NCI-H524 (cell line): ENCODE data around the gene ANO6.
"Not testable (repeated sequence)": the region's sequence is repeated elsewhere in the genome, so short reads cannot be mapped to it uniquely, and the experiment has no call there.

Experiments
- DNase-seq, 2 experiments: peaks; one replicate each; lab custom pipeline; 2025; lab: John Stamatoyannopoulos, UW

The ANO6 gene

GRCh38 chr12:45213107-45213506, 2.8 kb upstream of the ANO6 start:
- DNase-seq, result no peak

- no peak for DNase-seq
Measured at GRCh38 chr12:45214071-45214470, 1.8 kb upstream of the ANO6 start.

DNA sequence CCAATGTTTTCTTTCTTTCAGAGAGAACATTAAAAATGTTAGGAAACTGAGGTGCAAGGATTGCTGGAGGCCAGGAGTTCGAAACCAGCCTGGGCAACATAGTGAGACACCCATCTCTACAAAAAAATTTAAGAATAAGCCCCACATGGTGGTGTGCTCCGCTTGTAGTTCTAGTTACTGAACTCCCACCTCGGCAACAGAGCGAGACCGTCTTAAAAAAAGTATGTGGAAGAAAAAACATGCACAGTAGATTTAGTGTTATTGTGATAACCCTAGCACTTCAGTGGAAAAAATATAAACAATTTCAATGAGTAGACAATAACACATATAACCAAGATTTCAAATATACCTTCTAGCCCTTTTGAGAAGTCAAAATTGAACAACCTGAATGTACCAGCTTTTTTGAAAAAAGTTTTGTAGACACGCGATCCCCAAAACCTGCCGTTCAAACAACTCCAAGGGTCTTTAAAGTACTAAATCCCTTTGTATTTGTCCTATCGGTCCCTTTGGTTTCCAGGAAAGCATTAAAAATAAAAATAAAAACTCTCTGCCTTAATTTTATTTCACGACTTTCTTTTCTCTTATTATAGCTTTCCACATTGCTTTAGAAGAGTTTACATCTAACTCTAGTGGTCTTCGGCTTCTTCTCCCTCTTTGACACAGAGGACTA, 1.0 kb upstream of the ANO6 start:
- no peak for DNase-seq

DNA sequence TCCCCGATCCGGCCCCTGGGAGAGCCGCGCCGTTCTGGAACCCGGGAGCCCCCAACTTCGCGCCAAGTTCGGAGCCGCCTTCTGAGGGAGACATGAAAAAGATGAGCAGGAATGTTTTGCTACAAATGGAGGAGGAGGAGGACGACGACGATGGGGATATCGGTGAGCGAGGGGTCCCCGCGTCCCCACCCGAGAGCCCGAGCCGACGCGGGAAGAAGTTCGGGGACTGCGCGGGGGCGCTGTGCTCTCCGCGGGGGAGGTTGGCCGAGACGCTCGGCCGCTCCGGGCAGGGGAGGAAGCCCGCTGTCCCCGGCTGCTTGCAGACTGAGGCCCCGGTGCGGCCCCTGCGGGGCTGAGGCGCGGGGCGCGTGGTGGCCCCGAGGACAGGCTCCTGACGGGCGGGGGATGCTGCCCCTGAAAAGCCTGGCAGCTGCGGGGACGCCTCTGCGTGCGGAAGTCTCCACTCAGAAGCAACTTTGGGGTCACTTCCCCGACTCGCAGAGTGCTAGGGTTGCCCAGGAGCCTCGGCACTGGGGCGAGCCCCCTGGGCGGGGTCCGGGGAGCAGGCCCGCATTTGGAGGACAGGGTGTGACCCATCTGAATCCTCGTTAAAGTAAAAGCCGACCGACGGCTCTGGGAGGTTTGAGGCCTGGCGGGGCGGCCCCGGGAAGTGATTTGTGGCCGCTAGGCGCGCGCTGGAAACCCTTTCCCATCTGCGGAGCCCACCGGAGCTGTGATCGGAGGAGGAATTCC, 511 bp downstream of the ANO6 start:
- DNase-seq, result peak; percentile 23 to 42

- peak in 1 of 2 experiments; percentile 20 for DNase-seq
Measured at GRCh38 chr12:45216983-45217485, 1.1 kb downstream of the ANO6 start.

DNA sequence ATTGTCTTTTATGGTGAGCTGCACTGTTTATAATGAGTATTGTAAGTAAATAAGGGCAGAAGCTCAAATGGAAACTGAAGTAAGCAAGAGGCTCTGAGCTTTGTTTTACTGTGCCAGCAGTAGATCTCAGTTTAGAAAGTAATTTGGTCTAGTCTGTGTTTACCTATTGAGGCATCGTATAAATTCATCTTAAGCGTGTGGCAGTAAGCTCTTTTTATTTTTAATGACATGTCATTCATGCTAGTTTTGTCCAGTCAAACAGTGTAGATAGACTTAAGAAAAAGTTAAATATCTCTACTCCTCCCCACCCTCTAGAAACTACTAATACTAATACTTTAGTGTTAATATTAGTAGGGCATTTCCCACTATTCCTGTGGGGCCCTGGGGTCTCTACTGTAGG, 2.0 kb downstream of the ANO6 start:
- no peak for DNase-seq

- no peak for DNase-seq
Measured at GRCh38 chr12:45219621-45220020, 3.7 kb downstream of the ANO6 start.

GRCh38 chr12:45220363-45220931, 4.6 kb downstream of the ANO6 start:
- no peak for DNase-seq

- no peak for DNase-seq
Measured at GRCh38 chr12:45220969-45221368, 5.1 kb downstream of the ANO6 start.

- DNase-seq, result no peak
Measured at GRCh38 chr12:45223868-45224267, 8.0 kb downstream of the ANO6 start.

- DNase-seq, result no peak
Measured at GRCh38 chr12:45224311-45224710, 8.4 kb downstream of the ANO6 start.

DNA sequence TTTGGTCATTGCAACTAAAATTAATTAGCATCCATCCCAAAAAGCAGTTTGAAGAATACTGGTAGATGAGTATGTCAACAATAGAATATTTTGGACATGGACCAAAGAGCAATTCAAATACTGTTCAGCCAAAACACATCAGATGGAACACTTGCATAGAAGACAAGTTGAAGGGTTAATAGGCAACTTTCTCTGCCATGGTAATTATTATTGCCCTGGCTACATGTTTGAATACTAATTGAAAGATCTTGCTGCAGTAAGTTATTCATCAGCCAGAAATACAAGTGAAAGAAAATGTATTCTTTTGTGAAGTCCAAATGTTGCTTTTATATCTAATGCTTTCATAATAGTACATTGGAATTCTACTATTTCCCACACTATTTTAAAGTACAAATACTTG, 10.1 kb downstream of the ANO6 start:
- no peak for DNase-seq

GRCh38 chr12:45227316-45228067, 11.6 kb downstream of the ANO6 start:
- no peak for DNase-seq

- DNase-seq, result no peak
Measured at GRCh38 chr12:45231515-45232145, 15.7 kb downstream of the ANO6 start.

- no peak for DNase-seq
Measured at GRCh38 chr12:45232146-45232755, 16.4 kb downstream of the ANO6 start.

GRCh38 chr12:45232756-45233372, 17.0 kb downstream of the ANO6 start:
- no peak for DNase-seq

DNA sequence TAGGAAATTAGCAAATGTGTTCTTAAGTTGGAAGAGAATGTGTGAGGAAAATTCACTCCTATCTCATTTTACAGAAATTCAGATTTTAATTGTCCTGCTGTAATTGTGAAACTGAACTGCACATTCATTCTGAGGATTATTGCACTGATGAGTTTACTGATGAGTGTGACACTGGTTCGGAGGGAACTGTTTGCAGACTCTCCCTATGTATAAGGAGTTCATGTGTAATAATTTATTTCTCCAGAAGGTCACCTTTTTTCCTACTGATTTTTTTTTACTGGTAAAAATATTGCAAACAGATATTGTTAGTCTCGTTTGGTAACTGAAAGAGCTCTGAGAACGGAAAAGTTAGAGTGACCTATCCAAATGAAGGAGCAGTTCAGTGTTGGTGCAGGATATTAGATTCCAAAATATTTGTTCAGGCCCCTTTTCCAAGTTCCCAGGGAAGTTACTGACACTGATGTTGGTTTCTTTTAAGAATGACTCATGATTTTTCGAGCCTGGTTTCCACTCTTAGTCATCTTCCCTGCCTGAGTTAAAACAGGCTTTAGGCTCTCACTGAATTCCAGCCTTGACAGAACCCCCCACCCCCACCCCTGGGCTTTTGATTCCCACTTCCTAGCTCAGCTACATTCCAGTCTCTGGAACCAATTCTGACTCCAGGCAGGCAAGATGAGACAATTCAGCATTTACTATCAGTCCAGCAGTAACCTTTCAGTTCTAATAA, 18.4 kb downstream of the ANO6 start:
- no peak for DNase-seq

GRCh38 chr12:45235087-45236025, 19.5 kb downstream of the ANO6 start:
- no peak for DNase-seq

- not testable (repeated sequence) for DNase-seq
Measured at GRCh38 chr12:45236383-45236782, 20.5 kb downstream of the ANO6 start.
